WTC11 (cell line): ENCODE results near the gene HCN1. TPM values are rescaled to one million over a fixed set of nuclear protein-coding genes. Genes with fewer than 3 reads are reported as not detected.
A peak's percentile ranks its signal among the peaks of the same experiment; 100 is the strongest.
"Not testable (repeated sequence)": the region's sequence is repeated elsewhere in the genome, so short reads cannot be mapped to it uniquely, and the experiment has no call there.

ENCODE experiments used
- ATAC-seq: fragments of 200-7000 bp; cut with Tn5 transposase; 2 replicates; pipeline ENCODE4 v1.10.0; 2021; ENCODE audit warnings: mild to moderate bottlenecking, moderate library complexity
- CTCF ChIA-PET: fragments of 300-600 bp; sonication (Branson Sonifier 250); formaldehyde crosslinking; loops from one replicate; lab custom pipeline; 2021; ENCODE audit warnings: antibody characterized with exemption; lab: Charles Lee
- POLR2A ChIA-PET: fragments of 350-600 bp; sonication (Branson Sonifier 250); formaldehyde crosslinking; loops from one replicate; lab custom pipeline; 2021; ENCODE audit warnings: antibody characterized with exemption; lab: Charles Lee
- DNase-seq: peaks from one replicate; pipeline ENCODE4 v3.0.0; 2021; ENCODE audit warnings: low spot score
- H3K27ac Mint-ChIP-seq: 2 replicates; pipeline ENCODE4 v1.8.0; 2021; ENCODE audit warnings: mixed read lengths
- H3K27me3 Mint-ChIP-seq: 2 replicates; pipeline ENCODE4 v1.8.0; 2021; ENCODE audit warnings: low read depth, mild to moderate bottlenecking, moderate library complexity, mixed read lengths
- H3K36me3 Mint-ChIP-seq: 2 replicates; pipeline ENCODE4 v1.8.0; 2021; ENCODE audit warnings: mixed read lengths
- H3K4me1 Mint-ChIP-seq: 2 replicates; pipeline ENCODE4 v1.8.0; 2022; ENCODE audit warnings: mixed read lengths
- H3K4me3 Mint-ChIP-seq: 2 replicates; pipeline ENCODE4 v1.8.0; 2021; ENCODE audit warnings: mild to moderate bottlenecking, moderate library complexity, mixed read lengths
- H3K9me3 Mint-ChIP-seq: 2 replicates; pipeline ENCODE4 v1.8.0; 2021; ENCODE audit warnings: mixed read lengths
- ELF4 ChIP-seq: sonication (generic); formaldehyde crosslinking; IDR thresholded peaks from 2 replicates; pipeline ENCODE4 v1.8.1; 2022; ENCODE audit warnings: low read depth, mild to moderate bottlenecking, moderate library complexity, missing genetic modification reagents
- ESRRA ChIP-seq: sonication (generic); formaldehyde crosslinking; IDR thresholded peaks from 2 replicates; pipeline ENCODE4 v1.8.1; 2022; ENCODE audit warnings: mild to moderate bottlenecking, missing genetic modification reagents, borderline replicate concordance
- ETV6 ChIP-seq: sonication (generic); formaldehyde crosslinking; IDR thresholded peaks from 2 replicates; pipeline ENCODE4 v1.8.1; 2022; ENCODE audit warnings: mild to moderate bottlenecking, missing genetic modification reagents
- FOXK1 ChIP-seq: sonication (generic); formaldehyde crosslinking; IDR thresholded peaks from 2 replicates; pipeline ENCODE4 v1.8.0; 2022; ENCODE audit warnings: mild to moderate bottlenecking, moderate library complexity, missing genetic modification reagents
- HMGA2 ChIP-seq: fragments of 250-450 bp; sonication (Bioruptor Pico); IDR thresholded peaks from 2 replicates; pipeline ENCODE4 v1.4.0; 2021; ENCODE audit warnings: mild to moderate bottlenecking, moderate library complexity
- IRF1 ChIP-seq: sonication (generic); formaldehyde crosslinking; IDR thresholded peaks from 2 replicates; pipeline ENCODE4 v1.8.0; 2023; ENCODE audit warnings: missing genetic modification reagents
- JUN ChIP-seq: sonication (generic); formaldehyde crosslinking; IDR thresholded peaks from 2 replicates; pipeline ENCODE4 v1.8.0; 2023; ENCODE audit warnings: mild to moderate bottlenecking, missing genetic modification reagents
- KAT7 ChIP-seq: sonication (generic); formaldehyde crosslinking; IDR thresholded peaks from 2 replicates; pipeline ENCODE4 v1.8.1; 2023; ENCODE audit warnings: missing genetic modification reagents, mild to moderate bottlenecking, borderline replicate concordance
- NR2C2 ChIP-seq: sonication (generic); formaldehyde crosslinking; IDR thresholded peaks from 2 replicates; pipeline ENCODE4 v1.8.0; 2022; ENCODE audit warnings: mild to moderate bottlenecking, missing genetic modification reagents
- PRDM15 ChIP-seq: sonication (generic); formaldehyde crosslinking; IDR thresholded peaks from 2 replicates; pipeline ENCODE4 v1.8.0; 2022; ENCODE audit warnings: missing genetic modification reagents
- TCF7 ChIP-seq: sonication (generic); formaldehyde crosslinking; IDR thresholded peaks from 2 replicates; pipeline ENCODE4 v1.8.0; 2022; ENCODE audit warnings: mild to moderate bottlenecking, low read depth, missing genetic modification reagents, moderate library complexity
- ZNF121 ChIP-seq: sonication (generic); formaldehyde crosslinking; IDR thresholded peaks from 2 replicates; pipeline ENCODE4 v1.8.0; 2023; ENCODE audit warnings: missing genetic modification reagents
- ZNF232 ChIP-seq: sonication (generic); formaldehyde crosslinking; IDR thresholded peaks from 2 replicates; pipeline ENCODE4 v1.8.0; 2022; ENCODE audit warnings: mild to moderate bottlenecking, missing genetic modification reagents
- ZNF396 ChIP-seq: fragments of 250-450 bp; sonication (Bioruptor Pico); IDR thresholded peaks from 2 replicates; pipeline ENCODE4 v1.8.0; 2021; ENCODE audit warnings: mild to moderate bottlenecking, moderate library complexity, borderline replicate concordance
- ZNF416 ChIP-seq: fragments of 250-450 bp; sonication (Bioruptor Pico); IDR thresholded peaks from 2 replicates; pipeline ENCODE4 v1.9.0; 2021; ENCODE audit warnings: mild to moderate bottlenecking, inconsistent platforms
- ZNF423 ChIP-seq: fragments of 250-450 bp; sonication (Bioruptor Pico); IDR thresholded peaks from 2 replicates; pipeline ENCODE4 v2.1.2; 2022; ENCODE audit warnings: mild to moderate bottlenecking, moderate library complexity
- total RNA-seq: library from RNA; stranded (reverse); gene quantifications from 3 replicates; pipeline ENCODE4 v1.2.3, GENCODE V29; 2021
- TF ChIP-seq, protein P1 (sequence below): fragments of 250-450 bp; sonication (Bioruptor Pico); IDR thresholded peaks from 2 replicates; pipeline ENCODE4 v2.1.2; 2022; ENCODE audit warnings: mild to moderate bottlenecking, moderate library complexity
- TF ChIP-seq, protein P2 (sequence below): sonication (generic); formaldehyde crosslinking; IDR thresholded peaks from 2 replicates; pipeline ENCODE4 v1.8.0; 2022; ENCODE audit warnings: mild to moderate bottlenecking, missing genetic modification reagents
- TF ChIP-seq, protein P3 (sequence below): fragments of 250-450 bp; sonication (Bioruptor Pico); IDR thresholded peaks from 2 replicates; pipeline ENCODE4 v1.8.0; 2021; ENCODE audit warnings: mild to moderate bottlenecking

Gene HCN1
- total RNA-seq, 1 experiment from 2014 or later = 2.2 TPM

DNA sequence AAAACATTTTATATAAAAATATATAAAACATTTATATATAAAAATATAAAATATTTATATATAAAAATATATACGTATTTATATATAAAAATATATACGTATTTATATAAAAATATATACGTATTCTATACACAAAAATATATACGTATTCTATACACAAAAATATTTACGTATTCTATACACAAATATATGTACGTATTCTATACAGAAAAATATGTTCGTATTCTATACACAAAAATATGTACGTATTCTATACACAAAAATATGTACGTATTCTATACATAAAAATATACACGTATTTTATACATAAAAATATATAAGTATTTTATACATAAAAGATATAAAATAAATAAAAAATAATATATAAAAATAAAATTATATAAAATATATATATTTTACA, 323.6 kb downstream of the HCN1 start:
- Mint-ChIP-seq H3K36me3 (no peaks in the 10 kb centered on the region), H3K9me3 (peaks cover 7% of the 10 kb centered on the region), H3K4me3 (no peak overlapping the region), H3K4me1 (no peaks in the 10 kb centered on the region), H3K27ac (no peak overlapping the region), H3K27me3 (no peaks in the 10 kb centered on the region)
- ChIA-PET CTCF (no interaction called here), POLR2A (no interaction called here)
- DNase-seq (no peak), ATAC-seq (no peak)
- TF ChIP-seq IRF1 = no peak
- TF ChIP-seq ESRRA (CRISPR knock-in tag) = no peak
- TF ChIP-seq ELF4 = no peak
- TF ChIP-seq ZNF232 (CRISPR knock-in tag) = no peak
- TF ChIP-seq, protein P1, sequence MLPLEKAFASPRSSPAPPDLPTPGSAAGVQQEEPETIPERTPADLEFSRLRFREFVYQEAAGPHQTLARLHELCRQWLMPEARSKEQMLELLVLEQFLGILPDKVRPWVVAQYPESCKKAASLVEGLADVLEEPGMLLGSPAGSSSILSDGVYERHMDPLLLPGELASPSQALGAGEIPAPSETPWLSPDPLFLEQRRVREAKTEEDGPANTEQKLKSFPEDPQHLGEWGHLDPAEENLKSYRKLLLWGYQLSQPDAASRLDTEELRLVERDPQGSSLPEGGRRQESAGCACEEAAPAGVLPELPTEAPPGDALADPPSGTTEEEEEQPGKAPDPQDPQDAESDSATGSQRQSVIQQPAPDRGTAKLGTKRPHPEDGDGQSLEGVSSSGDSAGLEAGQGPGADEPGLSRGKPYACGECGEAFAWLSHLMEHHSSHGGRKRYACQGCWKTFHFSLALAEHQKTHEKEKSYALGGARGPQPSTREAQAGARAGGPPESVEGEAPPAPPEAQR (CRISPR knock-in tag) = no peak
- TF ChIP-seq TCF7 (CRISPR knock-in tag) = no peak
- TF ChIP-seq KAT7 (CRISPR knock-in tag) = no peak
- no peak for TF ChIP-seq ZNF121 (CRISPR knock-in tag)
- no peak for TF ChIP-seq FOXK1
- TF ChIP-seq PRDM15 (CRISPR knock-in tag) = no peak
- TF ChIP-seq NR2C2 (CRISPR knock-in tag) = no peak
- TF ChIP-seq, protein P2, sequence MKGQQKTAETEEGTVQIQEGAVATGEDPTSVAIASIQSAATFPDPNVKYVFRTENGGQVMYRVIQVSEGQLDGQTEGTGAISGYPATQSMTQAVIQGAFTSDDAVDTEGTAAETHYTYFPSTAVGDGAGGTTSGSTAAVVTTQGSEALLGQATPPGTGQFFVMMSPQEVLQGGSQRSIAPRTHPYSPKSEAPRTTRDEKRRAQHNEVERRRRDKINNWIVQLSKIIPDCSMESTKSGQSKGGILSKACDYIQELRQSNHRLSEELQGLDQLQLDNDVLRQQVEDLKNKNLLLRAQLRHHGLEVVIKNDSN (CRISPR knock-in tag) = no peak
- TF ChIP-seq ZNF396 (CRISPR knock-in tag) = no peak
- no peak for TF ChIP-seq ETV6 (CRISPR knock-in tag)
- no peak for TF ChIP-seq ZNF416 (CRISPR knock-in tag)
- no peak for TF ChIP-seq JUN (CRISPR knock-in tag)
- TF ChIP-seq, protein P3, sequence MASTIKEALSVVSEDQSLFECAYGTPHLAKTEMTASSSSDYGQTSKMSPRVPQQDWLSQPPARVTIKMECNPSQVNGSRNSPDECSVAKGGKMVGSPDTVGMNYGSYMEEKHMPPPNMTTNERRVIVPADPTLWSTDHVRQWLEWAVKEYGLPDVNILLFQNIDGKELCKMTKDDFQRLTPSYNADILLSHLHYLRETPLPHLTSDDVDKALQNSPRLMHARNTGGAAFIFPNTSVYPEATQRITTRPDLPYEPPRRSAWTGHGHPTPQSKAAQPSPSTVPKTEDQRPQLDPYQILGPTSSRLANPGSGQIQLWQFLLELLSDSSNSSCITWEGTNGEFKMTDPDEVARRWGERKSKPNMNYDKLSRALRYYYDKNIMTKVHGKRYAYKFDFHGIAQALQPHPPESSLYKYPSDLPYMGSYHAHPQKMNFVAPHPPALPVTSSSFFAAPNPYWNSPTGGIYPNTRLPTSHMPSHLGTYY (CRISPR knock-in tag) = no peak
- TF ChIP-seq ZNF423 = no peak

DNA sequence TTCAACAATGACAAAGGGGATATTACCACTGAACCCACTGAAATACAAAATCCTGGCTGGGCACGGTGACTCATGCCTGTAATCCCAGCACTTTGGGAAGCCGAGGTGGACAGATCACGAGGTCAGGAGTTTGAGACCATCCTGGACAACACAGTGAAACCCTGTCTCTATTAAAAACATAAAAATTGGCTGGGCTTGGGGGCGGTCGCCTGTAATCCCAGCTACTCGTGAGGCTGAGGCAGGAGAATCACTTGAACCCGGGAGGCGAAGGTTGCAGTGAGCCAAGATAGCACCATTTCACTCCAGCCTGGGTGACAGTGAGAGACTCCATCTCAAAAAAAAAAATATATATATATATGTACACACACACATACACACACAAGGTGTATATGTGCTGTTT, 324.8 kb downstream of the HCN1 start:
- DNase-seq, H3K27ac Mint-ChIP-seq, ATAC-seq, CTCF ChIA-PET, H3K36me3 Mint-ChIP-seq, H3K4me1 Mint-ChIP-seq, POLR2A ChIA-PET, H3K4me3 Mint-ChIP-seq: not testable (repeated sequence)
- peak; percentile 32; the same call in 1 of the 2 replicates for TF ChIP-seq HMGA2 (CRISPR knock-in tag)
- TF ChIP-seq, all 79 proteins: peak for 1; not testable (repeated sequence) for 78
- not testable (repeated sequence) for H3K9me3 Mint-ChIP-seq, H3K27me3 Mint-ChIP-seq
